ENCODE measurements around the gene TXNIP.

Gene TXNIP

GRCh38 chr1:145983960-145984830 lies 12.2 kb downstream of the TXNIP start:
- DNase-seq: no peak

GRCh38 chr1:145983206-145983675 lies 13.1 kb downstream of the TXNIP start:
- no peak for DNase-seq

- no peak for DNase-seq
Observed at GRCh38 chr1:145982010-145982723, 14.2 kb downstream of the TXNIP start.

GRCh38 chr1:145980457-145980994 lies 15.9 kb downstream of the TXNIP start:
- no peak for DNase-seq

- DNase-seq: no peak
Observed at GRCh38 chr1:145979746-145980456, 16.5 kb downstream of the TXNIP start.

- DNase-seq: peak; percentile 97
Observed at GRCh38 chr1:145978854-145979745, 17.3 kb downstream of the TXNIP start.

- DNase-seq: no peak
Observed at GRCh38 chr1:145978471-145978853, 17.9 kb downstream of the TXNIP start.

- peak; percentile 79 for DNase-seq
Observed at GRCh38 chr1:145977486-145978470, 18.6 kb downstream of the TXNIP start.

GRCh38 chr1:145977016-145977415 lies 19.4 kb downstream of the TXNIP start:
- DNase-seq: no peak

- no peak for DNase-seq
Observed at GRCh38 chr1:145975216-145975615, 21.2 kb downstream of the TXNIP start.

GRCh38 chr1:145974721-145975120 lies 21.7 kb downstream of the TXNIP start:
- DNase-seq: no peak

- DNase-seq: no peak
Observed at GRCh38 chr1:145972580-145972979, 23.8 kb downstream of the TXNIP start.

GRCh38 chr1:145967288-145967687 lies 29.1 kb downstream of the TXNIP start:
- no peak for DNase-seq

- DNase-seq: no peak
Observed at GRCh38 chr1:145965119-145965744, 31.1 kb downstream of the TXNIP start.

- DNase-seq: peak; percentile 92
Observed at GRCh38 chr1:145964328-145965118, 31.9 kb downstream of the TXNIP start, which contains the start of the genes ANKRD34A and POLR3GL. ANKRD34A (minus strand) TSS chr1:145964575; CDS start chr1:145961759, 2,816 bp downstream. POLR3GL (plus strand) TSS chr1:145964690; CDS start chr1:145974866, 10,176 bp downstream.

GRCh38 chr1:145963265-145964019 lies 32.9 kb downstream of the TXNIP start:
- no peak for DNase-seq

- no peak for DNase-seq
Observed at GRCh38 chr1:145962157-145963102, 33.9 kb downstream of the TXNIP start.

All from NCI-H2107 (cell line).